K562 (cell line): ENCODE data around the gene ANXA1. TPM values are rescaled to one million over a fixed set of nuclear protein-coding genes. Genes with fewer than 3 reads are reported as not detected.

Source experiments
- DMBX1 ChIP-seq: fragments of 250-450 bp; sonication (Bioruptor Pico); IDR thresholded peaks from 2 replicates; pipeline ENCODE4 v1.8.0; 2022; ENCODE audit warnings: inconsistent platforms, mild to moderate bottlenecking, moderate library complexity, borderline replicate concordance
- DPF2 ChIP-seq: fragments of 450-650 bp; IDR thresholded peaks from 2 replicates; pipeline ENCODE4 v1.6.1; 2016
- JUNB ChIP-seq: fragments of 450-650 bp; formaldehyde crosslinking; conservative IDR thresholded peaks from 2 replicates; pipeline ENCODE4 v1.4.0; 2020; ENCODE audit warnings: mild to moderate bottlenecking
- MTA2 ChIP-seq: fragments of 450-650 bp; IDR thresholded peaks from 2 replicates; pipeline ENCODE4 v1.6.1; 2016; ENCODE audit warnings: low read depth
- MXI1 ChIP-seq: IDR thresholded peaks from 2 replicates; pipeline ENCODE4 v1.6.1; 2011; ENCODE audit warnings: low read depth, mild to moderate bottlenecking, improper control_type of control experiment, low read length
- NCOA1 ChIP-seq: fragments of 450-650 bp; IDR thresholded peaks from 2 replicates; pipeline ENCODE4 v1.6.1; 2016; ENCODE audit warnings: low read depth
- PTBP1 ChIP-seq: fragments of 200-400 bp; formaldehyde crosslinking; IDR thresholded peaks from 2 replicates; pipeline ENCODE4 v1.6.1; 2017; ENCODE audit warnings: low read depth, low read length
- PURB ChIP-seq: sonication (generic); formaldehyde crosslinking; IDR thresholded peaks from 2 replicates; pipeline ENCODE4 v1.9.0; 2021; ENCODE audit warnings: low read depth, mild to moderate bottlenecking, missing genetic modification reagents
- TAL1 ChIP-seq: fragments of 450-650 bp; IDR thresholded peaks from 2 replicates; pipeline ENCODE4 v1.6.1; 2016; ENCODE audit warnings: mild to moderate bottlenecking
- THRB ChIP-seq: fragments of 450-650 bp; formaldehyde crosslinking; conservative IDR thresholded peaks from 2 replicates; pipeline ENCODE4 v1.4.0; 2022; ENCODE audit warnings: mild to moderate bottlenecking, missing genetic modification characterization
- ZFP36 ChIP-seq: fragments of 150-350 bp; IDR thresholded peaks from 2 replicates; pipeline ENCODE4 v1.6.1; 2018; ENCODE audit warnings: low read length, low read depth; ENCODE audit not compliant: partially characterized antibody
- ZKSCAN1 ChIP-seq: fragments of 150-350 bp; IDR thresholded peaks from 2 replicates; pipeline ENCODE4 v1.6.1; 2016; ENCODE audit warnings: low read depth, low read length
- ZNF140 ChIP-seq: fragments of 250-450 bp; sonication (Bioruptor Pico); IDR thresholded peaks from 2 replicates; pipeline ENCODE4 v1.8.0; 2021; ENCODE audit warnings: moderate library complexity, mild to moderate bottlenecking, inconsistent platforms
- ZNF639 ChIP-seq, 2 experiments: fragments of 200-800 bp in 1 of 2; sonication (Bioruptor generic) in 1 of 2; sonication (generic) in 1 of 2; formaldehyde crosslinking in 1 of 2; IDR thresholded peaks in 1 of 2; conservative IDR thresholded peaks in 1 of 2; 2 replicates each; pipeline versions ENCODE4 v1.5.0 to v1.6.1; 2016 to 2020; ENCODE audit warnings: missing compliant biosample characterization in 1 of 2, missing genetic modification characterization in 1 of 2, missing genetic modification reagents in 1 of 2
- polyA plus RNA-seq, 8 experiments: library from polyadenylated mRNA; depleted of rRNA in 4 of 8; stranded (reverse) in 5 of 8; unstranded in 3 of 8; fragments of >200 nt; fragmentation: Nextera tagmentation in 2 of 8; fragmentation: Illumina TruSeq in 1 of 8; extraction: Ambion mirVana in 2 of 8; extraction: Trizol in 1 of 8; gene quantifications; 2 replicates each; pipeline versions ENCODE4 v1.2.1 to v1.2.3, GENCODE V29; 2011 to 2014; ENCODE audit warnings: inconsistent platforms in 1 of 8, missing spikeins in 1 of 8
- total RNA-seq, 7 experiments: library from RNA; depleted of rRNA in 6 of 7; stranded (reverse); fragments of >200 nt in 6 of 7; fragmentation: Illumina TruSeq in 2 of 7; extraction: Trizol in 2 of 7; gene quantifications; 2 replicates each; pipeline versions ENCODE4 v1.2.1 to v1.2.3, GENCODE V29; 2011 to 2021; ENCODE audit warnings: low replicate concordance in 1 of 7
- TF ChIP-seq, protein P1 (sequence below), 2 experiments: fragments of 450-650 bp; conservative IDR thresholded peaks; 2 replicates each; pipeline ENCODE4 v1.6.1; 2017; ENCODE audit warnings: mild to moderate bottlenecking in 2 of 2, moderate library complexity in 2 of 2
- TF ChIP-seq, protein P2 (sequence below): fragments of 450-650 bp; IDR thresholded peaks from 2 replicates; pipeline ENCODE4 v1.6.1; 2016; ENCODE audit warnings: low read depth

The ANXA1 gene
- total and polyA plus RNA-seq, 9 of the 15 experiments (the other 6 are each of a cell fraction or from before 2014, with no cell fraction given): 406 to 1,298 (median 620) TPM

DNA sequence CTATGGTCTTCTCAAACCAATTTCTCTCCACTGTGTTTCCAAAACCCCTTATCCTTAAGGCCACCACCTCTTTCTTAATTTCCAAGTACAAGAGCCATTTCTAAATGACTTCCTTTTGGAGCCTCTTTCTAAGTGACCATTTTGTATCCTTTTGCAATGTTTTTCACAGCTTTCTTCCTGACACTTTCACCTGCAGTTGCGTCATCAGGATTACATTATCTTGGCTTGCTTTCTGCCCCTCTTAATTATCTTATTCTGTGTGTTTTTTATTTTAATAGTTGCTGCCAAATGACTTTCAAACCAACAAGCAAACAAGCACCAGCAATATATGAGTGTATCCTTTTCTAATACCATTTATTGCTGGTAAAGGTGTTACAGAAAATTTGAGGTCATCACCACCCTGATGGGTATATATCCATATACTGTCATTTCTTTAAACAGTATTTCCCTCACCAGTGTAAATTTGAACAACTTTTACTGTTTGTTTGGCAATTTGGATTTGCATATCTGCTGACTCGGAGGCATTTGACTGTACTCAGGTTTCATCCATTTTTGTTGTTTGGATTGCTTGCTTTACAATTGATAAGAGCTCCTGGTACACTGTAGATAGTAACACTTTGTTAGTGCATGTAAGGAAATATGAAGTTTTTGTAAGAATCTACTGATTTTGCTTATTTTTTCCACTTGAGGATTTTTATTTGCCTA, 5.4 kb upstream of the ANXA1 start (continued):
- TF ChIP-seq, protein P1, sequence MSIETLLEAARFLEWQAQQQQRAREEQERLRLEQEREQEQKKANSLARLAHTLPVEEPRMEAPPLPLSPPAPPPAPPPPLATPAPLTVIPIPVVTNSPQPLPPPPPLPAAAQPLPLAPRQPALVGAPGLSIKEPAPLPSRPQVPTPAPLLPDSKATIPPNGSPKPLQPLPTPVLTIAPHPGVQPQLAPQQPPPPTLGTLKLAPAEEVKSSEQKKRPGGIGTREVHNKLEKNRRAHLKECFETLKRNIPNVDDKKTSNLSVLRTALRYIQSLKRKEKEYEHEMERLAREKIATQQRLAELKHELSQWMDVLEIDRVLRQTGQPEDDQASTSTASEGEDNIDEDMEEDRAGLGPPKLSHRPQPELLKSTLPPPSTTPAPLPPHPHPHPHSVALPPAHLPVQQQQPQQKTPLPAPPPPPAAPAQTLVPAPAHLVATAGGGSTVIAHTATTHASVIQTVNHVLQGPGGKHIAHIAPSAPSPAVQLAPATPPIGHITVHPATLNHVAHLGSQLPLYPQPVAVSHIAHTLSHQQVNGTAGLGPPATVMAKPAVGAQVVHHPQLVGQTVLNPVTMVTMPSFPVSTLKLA (conservative IDR thresholded peaks at IDR 0.05): no peak
- TF ChIP-seq, protein P2, sequence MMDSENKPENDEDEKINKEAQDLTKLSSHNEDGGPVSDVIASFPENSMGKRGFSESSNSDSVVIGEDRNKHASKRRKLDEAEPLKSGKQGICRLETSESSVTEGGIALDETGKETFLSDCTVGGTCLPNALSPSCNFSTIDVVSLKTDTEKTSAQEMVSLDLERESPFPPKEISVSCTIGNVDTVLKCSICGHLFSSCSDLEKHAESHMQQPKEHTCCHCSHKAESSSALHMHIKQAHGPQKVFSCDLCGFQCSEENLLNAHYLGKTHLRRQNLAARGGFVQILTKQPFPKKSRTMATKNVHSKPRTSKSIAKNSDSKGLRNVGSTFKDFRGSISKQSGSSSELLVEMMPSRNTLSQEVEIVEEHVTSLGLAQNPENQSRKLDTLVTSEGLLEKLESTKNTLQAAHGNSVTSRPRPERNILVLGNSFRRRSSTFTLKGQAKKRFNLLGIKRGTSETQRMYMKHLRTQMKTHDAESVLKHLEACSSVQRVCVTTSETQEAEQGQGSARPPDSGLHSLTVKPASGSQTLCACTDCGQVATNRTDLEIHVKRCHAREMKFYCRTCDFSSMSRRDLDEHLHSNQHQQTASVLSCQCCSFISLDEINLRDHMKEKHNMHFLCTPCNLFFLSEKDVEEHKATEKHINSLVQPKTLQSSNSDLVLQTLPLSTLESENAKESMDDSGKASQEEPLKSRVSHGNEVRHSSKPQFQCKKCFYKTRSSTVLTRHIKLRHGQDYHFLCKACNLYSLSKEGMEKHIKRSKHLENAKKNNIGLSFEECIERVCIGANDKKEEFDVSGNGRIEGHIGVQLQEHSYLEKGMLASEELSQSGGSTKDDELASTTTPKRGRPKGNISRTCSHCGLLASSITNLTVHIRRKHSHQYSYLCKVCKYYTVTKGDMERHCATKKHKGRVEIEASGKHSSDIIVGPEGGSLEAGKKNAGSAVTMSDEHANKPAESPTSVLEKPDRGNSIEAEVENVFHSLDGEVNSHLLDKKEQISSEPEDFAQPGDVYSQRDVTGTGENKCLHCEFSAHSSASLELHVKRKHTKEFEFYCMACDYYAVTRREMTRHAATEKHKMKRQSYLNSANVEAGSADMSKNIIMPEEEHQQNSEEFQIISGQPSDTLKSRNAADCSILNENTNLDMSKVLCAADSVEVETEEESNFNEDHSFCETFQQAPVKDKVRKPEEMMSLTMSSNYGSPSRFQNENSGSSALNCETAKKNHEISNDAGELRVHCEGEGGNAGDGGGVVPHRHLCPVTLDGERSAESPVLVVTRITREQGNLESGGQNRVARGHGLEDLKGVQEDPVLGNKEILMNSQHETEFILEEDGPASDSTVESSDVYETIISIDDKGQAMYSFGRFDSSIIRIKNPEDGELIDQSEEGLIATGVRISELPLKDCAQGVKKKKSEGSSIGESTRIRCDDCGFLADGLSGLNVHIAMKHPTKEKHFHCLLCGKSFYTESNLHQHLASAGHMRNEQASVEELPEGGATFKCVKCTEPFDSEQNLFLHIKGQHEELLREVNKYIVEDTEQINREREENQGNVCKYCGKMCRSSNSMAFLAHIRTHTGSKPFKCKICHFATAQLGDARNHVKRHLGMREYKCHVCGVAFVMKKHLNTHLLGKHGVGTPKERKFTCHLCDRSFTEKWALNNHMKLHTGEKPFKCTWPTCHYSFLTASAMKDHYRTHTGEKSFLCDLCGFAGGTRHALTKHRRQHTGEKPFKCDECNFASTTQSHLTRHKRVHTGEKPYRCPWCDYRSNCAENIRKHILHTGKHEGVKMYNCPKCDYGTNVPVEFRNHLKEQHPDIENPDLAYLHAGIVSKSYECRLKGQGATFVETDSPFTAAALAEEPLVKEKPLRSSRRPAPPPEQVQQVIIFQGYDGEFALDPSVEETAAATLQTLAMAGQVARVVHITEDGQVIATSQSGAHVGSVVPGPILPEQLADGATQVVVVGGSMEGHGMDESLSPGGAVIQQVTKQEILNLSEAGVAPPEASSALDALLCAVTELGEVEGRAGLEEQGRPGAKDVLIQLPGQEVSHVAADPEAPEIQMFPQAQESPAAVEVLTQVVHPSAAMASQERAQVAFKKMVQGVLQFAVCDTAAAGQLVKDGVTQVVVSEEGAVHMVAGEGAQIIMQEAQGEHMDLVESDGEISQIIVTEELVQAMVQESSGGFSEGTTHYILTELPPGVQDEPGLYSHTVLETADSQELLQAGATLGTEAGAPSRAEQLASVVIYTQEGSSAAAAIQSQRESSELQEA: no peak
- TF ChIP-seq ZFP36 (no peak), THRB (CRISPR knock-in tag) (no peak), DPF2 (peak; percentile 67), JUNB (CRISPR knock-in tag) (no peak), NCOA1 (no peak), MXI1 (no peak), PTBP1 (no peak), TAL1 (peak; percentile 66), ZKSCAN1 (no peak), DMBX1 (CRISPR knock-in tag) (peak; percentile 65; the same call in 1 of the 2 replicates), MTA2 (no peak), PURB (CRISPR knock-in tag) (no peak), ZNF140 (no peak), ZNF639 (CRISPR knock-in tag; conservative IDR thresholded peaks at IDR 0.05 in 1 of 2, IDR thresholded peaks at IDR 0.05 in 1 of 2) (no peak)
